Activated B cell treated with CpG ODN at 0.5 μM for 24 hours (primary cell): ENCODE data around the gene FES. TPM values are rescaled to one million over a fixed set of nuclear protein-coding genes. Genes with fewer than 3 reads are reported as not detected.
"Not testable (repeated sequence)": the region's sequence is repeated elsewhere in the genome, so short reads cannot be mapped to it uniquely, and the experiment has no call there.

ENCODE experiments used
- ATAC-seq: fragments of 200-7000 bp; cut with Tn5 transposase; one replicate; pipeline ENCODE4 v1.10.0; 2021; ENCODE audit warnings: low read depth, mild to moderate bottlenecking, moderate library complexity
- CTCF ChIA-PET: fragments of 350-600 bp; sonication (Branson Sonifier 250); formaldehyde crosslinking; loops from one replicate; lab custom pipeline; 2021; ENCODE audit warnings: antibody characterized with exemption; lab: Charles Lee
- POLR2A ChIA-PET: fragments of 350-600 bp; sonication (Branson Sonifier 250); formaldehyde crosslinking; loops from one replicate; lab custom pipeline; 2021; ENCODE audit warnings: antibody characterized with exemption; lab: Charles Lee
- DNase-seq: peaks from one replicate; pipeline ENCODE4 v3.0.0; 2022
- H3K27ac Mint-ChIP-seq: one replicate; pipeline ENCODE4 v1.8.0; 2020; ENCODE audit warnings: mixed read lengths
- H3K27me3 Mint-ChIP-seq: one replicate; pipeline ENCODE4 v1.8.0; 2021; ENCODE audit warnings: mixed read lengths
- H3K36me3 Mint-ChIP-seq: one replicate; pipeline ENCODE4 v1.8.0; 2021; ENCODE audit warnings: low read depth, mixed read lengths
- H3K4me1 Mint-ChIP-seq: one replicate; pipeline ENCODE4 v1.8.0; 2021; ENCODE audit warnings: mixed read lengths
- H3K4me3 Mint-ChIP-seq: one replicate; pipeline ENCODE4 v1.8.0; 2020; ENCODE audit warnings: mild to moderate bottlenecking, mixed read lengths
- H3K9me3 Mint-ChIP-seq: one replicate; pipeline ENCODE4 v1.8.0; 2020; ENCODE audit warnings: mixed read lengths
- CTCF ChIP-seq: fragments of 200-600 bp; IDR thresholded peaks from one replicate; pipeline ENCODE4 v1.8.0; 2022; ENCODE audit warnings: antibody characterized with exemption, mild to moderate bottlenecking
- intact Hi-C: fragments of 100-400 bp; cut with micrococcal nuclease; formaldehyde crosslinking; loops from one replicate; pipeline ENCODE4 v1.15.1; 2024
- total RNA-seq: library from RNA; stranded (reverse); gene quantifications from 2 replicates; pipeline ENCODE4 v1.2.3, GENCODE V29; 2022

Gene FES
- total RNA-seq, 1 donor from 2014 or later = 27.4 TPM

GRCh38 chr15:90907051-90907660 lies 22.9 kb downstream of the FES start:
- peaks cover 10% of the 10 kb centered on the region for H3K4me1 Mint-ChIP-seq
- H3K9me3 Mint-ChIP-seq = no peaks in the 10 kb centered on the region
- DNase-seq = no peak
- ATAC-seq = no peak
- TF ChIP-seq CTCF = no peak
- intact Hi-C loops = no loop called here
- H3K27ac Mint-ChIP-seq = no peak overlapping the region
- H3K4me3 Mint-ChIP-seq = no peak overlapping the region
- CTCF ChIA-PET = interaction anchor here (1.0 kb wide), 1 partner anchor 259 kb away, joined by 3 read pairs; no protein-coding TSS in a partner anchor
- no peaks in the 10 kb centered on the region for H3K27me3 Mint-ChIP-seq
- peaks cover 68% of the 10 kb centered on the region for H3K36me3 Mint-ChIP-seq
- POLR2A ChIA-PET = interaction anchor here (12.7 kb wide), 1 partner anchor 25 kb away, joined by 213 read pairs; the partner anchor contains the start of genes HDDC3 and UNC45A

- intact Hi-C loops = no loop called here
- ATAC-seq = no peak
- ChIA-PET POLR2A (interaction anchor here (0.7 to 12.7 kb wide), 3 partner anchors 7 to 26 kb away, joined by 3 to 213 read pairs (median 5); partner anchors contain the start of genes HDDC3 and UNC45A), CTCF (interaction anchor here (1.0 kb wide), 1 partner anchor 260 kb away, joined by 3 read pairs; no protein-coding TSS in a partner anchor)
- no peaks in the 10 kb centered on the region for H3K27me3 Mint-ChIP-seq
- no peak overlapping the region for H3K4me3 Mint-ChIP-seq
- TF ChIP-seq CTCF = no peak
- peaks cover 9% of the 10 kb centered on the region for H3K4me1 Mint-ChIP-seq
- H3K27ac Mint-ChIP-seq = no peak overlapping the region
- DNase-seq = no peak
- H3K36me3 Mint-ChIP-seq = peaks cover 76% of the 10 kb centered on the region
- no peaks in the 10 kb centered on the region for H3K9me3 Mint-ChIP-seq
Observed at GRCh38 chr15:90907838-90908507, 23.7 kb downstream of the FES start.

GRCh38 chr15:90909449-90909848 lies 25.1 kb downstream of the FES start:
- POLR2A ChIA-PET = interaction anchor here (0.7 kb wide), 1 partner anchor 8 kb away, joined by 3 read pairs; no protein-coding TSS in a partner anchor
- CTCF ChIA-PET, H3K27ac Mint-ChIP-seq, DNase-seq, intact Hi-C loops, H3K27me3 Mint-ChIP-seq, H3K4me1 Mint-ChIP-seq, H3K9me3 Mint-ChIP-seq, ATAC-seq, H3K4me3 Mint-ChIP-seq: not testable (repeated sequence)
- H3K36me3 Mint-ChIP-seq = peaks cover 91% of the 10 kb centered on the region

GRCh38 chr15:90909976-90910375 lies 25.7 kb downstream of the FES start:
- ATAC-seq (no peak), DNase-seq (no peak)
- intact Hi-C loops = no loop called here
- Mint-ChIP-seq H3K4me1 (no peaks in the 10 kb centered on the region), H3K27me3 (no peaks in the 10 kb centered on the region), H3K4me3 (no peak overlapping the region), H3K36me3 (peaks cover 90% of the 10 kb centered on the region), H3K27ac (no peak overlapping the region), H3K9me3 (no peaks in the 10 kb centered on the region)
- POLR2A ChIA-PET = interaction anchor here (0.5 kb wide), 1 partner anchor 1215 kb away, joined by 4 read pairs; no protein-coding TSS in a partner anchor
- CTCF ChIA-PET = no interaction called here
- TF ChIP-seq CTCF = no peak

- Mint-ChIP-seq H3K27me3 (no peaks in the 10 kb centered on the region), H3K4me1 (peaks cover 5% of the 10 kb centered on the region), H3K27ac (no peak overlapping the region), H3K9me3 (no peaks in the 10 kb centered on the region), H3K4me3 (no peak overlapping the region), H3K36me3 (peaks cover 90% of the 10 kb centered on the region)
- DNase-seq (no peak), ATAC-seq (no peak)
- CTCF ChIA-PET = no interaction called here
- intact Hi-C loops = no loop called here
- no peak for TF ChIP-seq CTCF
- POLR2A ChIA-PET = interaction anchor here (0.5 kb wide), 1 partner anchor 1215 kb away, joined by 4 read pairs; no protein-coding TSS in a partner anchor
Observed at GRCh38 chr15:90910441-90911301, 26.4 kb downstream of the FES start.
